Cardiac septum (tissue), 1 donor: Measurements from ENCODE around the gene XYLT1. TPM values are rescaled to one million over a fixed set of nuclear protein-coding genes. Genes with fewer than 3 reads are reported as not detected.
"Not testable (repeated sequence)": the region's sequence is repeated elsewhere in the genome, so short reads cannot be mapped to it uniquely, and the experiment has no call there.

Source experiments
- DNase-seq: peaks from one replicate; pipeline ENCODE4 v3.0.0-alpha.2; 2020; ENCODE audit warnings: low spot score
- intact Hi-C: fragments of 100-400 bp; cut with DNase I; formaldehyde crosslinking; loops from one replicate; pipeline ENCODE4 v1.14.0; 2022
- total RNA-seq: library from RNA; stranded (reverse); fragmentation: NEBNext Ultra II Directional; extraction: Animal tissue kit (Norgen Biotek cat#: 25700); gene quantifications from one replicate; pipeline ENCODE4 v1.2.1, GENCODE V29; 2021
- donor health status: DM: no; HTN: no; CAD: no.

XYLT1 gene
- total RNA-seq, 1 donor from 2014 or later, result 2.9 TPM

GRCh38 chr16:17412221-17412620, 58.5 kb downstream of the XYLT1 start:
- no peak for DNase-seq
- intact Hi-C loops, result no loop called here

GRCh38 chr16:17411263-17411662, 59.5 kb downstream of the XYLT1 start:
- intact Hi-C loops, result no loop called here

GRCh38 chr16:17410316-17410715, 60.4 kb downstream of the XYLT1 start:
- intact Hi-C loops, DNase-seq: not testable (repeated sequence)

More at GRCh38 chr16:17411263-17411662, 59.5 kb downstream of the XYLT1 start:
- DNase-seq, result no peak

GRCh38 chr16:17409894-17410293, 60.9 kb downstream of the XYLT1 start:
- no peak for DNase-seq
- intact Hi-C loops, result no loop called here

GRCh38 chr16:17408955-17409441, 61.8 kb downstream of the XYLT1 start:
- DNase-seq, result no peak
- intact Hi-C loops, result no loop called here

GRCh38 chr16:17408296-17408695, 62.5 kb downstream of the XYLT1 start:
- intact Hi-C loops, result no loop called here
- no peak for DNase-seq

GRCh38 chr16:17407321-17407720, 63.4 kb downstream of the XYLT1 start:
- no peak for DNase-seq
- intact Hi-C loops, result no loop called here

GRCh38 chr16:17404941-17405689, 65.6 kb downstream of the XYLT1 start:
- intact Hi-C loops, result no loop called here
- peak; percentile 80 for DNase-seq

- intact Hi-C loops, result no loop called here
- peak; percentile 47 for DNase-seq
These were observed 66.8 kb downstream of the XYLT1 start for GRCh38 chr16:17403859-17404545.

GRCh38 chr16:17403156-17403809, 67.5 kb downstream of the XYLT1 start:
- intact Hi-C loops, result no loop called here
- DNase-seq, result peak; percentile 51

- no peak for DNase-seq
- intact Hi-C loops, result no loop called here
These were observed 73.3 kb downstream of the XYLT1 start for GRCh38 chr16:17397499-17397891.

GRCh38 chr16:17396762-17397498, 73.8 kb downstream of the XYLT1 start:
- intact Hi-C loops, result no loop called here
- no peak for DNase-seq

- intact Hi-C loops, result no loop called here
- no peak for DNase-seq
These were observed 74.8 kb downstream of the XYLT1 start for GRCh38 chr16:17395849-17396480.

- intact Hi-C loops, result no loop called here
These were observed 77.7 kb downstream of the XYLT1 start for GRCh38 chr16:17392857-17393692.

GRCh38 chr16:17392127-17392856, 78.5 kb downstream of the XYLT1 start:
- intact Hi-C loops, result no loop called here

More at GRCh38 chr16:17392857-17393692, 77.7 kb downstream of the XYLT1 start:
- DNase-seq, result no peak

GRCh38 chr16:17391715-17392114, 79.0 kb downstream of the XYLT1 start:
- intact Hi-C loops, result no loop called here
- DNase-seq, result peak; percentile 36

More at GRCh38 chr16:17392127-17392856, 78.5 kb downstream of the XYLT1 start:
- DNase-seq, result peak; percentile 22

- intact Hi-C loops, result no loop called here
- DNase-seq, result peak; percentile 20
These were observed 81.4 kb downstream of the XYLT1 start for GRCh38 chr16:17389384-17389783.

GRCh38 chr16:17387256-17387655, 83.5 kb downstream of the XYLT1 start:
- intact Hi-C loops, result no loop called here

More at GRCh38 chr16:17387256-17387655, 83.5 kb downstream of the XYLT1 start:
- DNase-seq, result peak; percentile 63
